GM23338 (cell line): Measurements from ENCODE around the gene TYRO3. TPM values are rescaled to one million over a fixed set of nuclear protein-coding genes. Genes with fewer than 3 reads are reported as not detected.
"Not testable (repeated sequence)": the region's sequence is repeated elsewhere in the genome, so short reads cannot be mapped to it uniquely, and the experiment has no call there.

ENCODE experiments used
- ATAC-seq: fragments of 200-7000 bp; cut with Tn5 transposase; 3 replicates; pipeline ENCODE4 v1.9.1; 2020
- DNase-seq: peaks from one replicate; pipeline ENCODE4 v3.0.0-alpha.2; 2015; ENCODE audit warnings: low spot score
- H2AFZ ChIP-seq: fragments of 200-600 bp; sonication (generic); 2 replicates; pipeline ENCODE4 v1.8.0; 2016; ENCODE audit warnings: antibody characterized with exemption, mild to moderate bottlenecking, moderate library complexity
- H3F3A ChIP-seq: fragments of 200-600 bp; sonication (generic); replicated peaks from 2 replicates; pipeline ENCODE4 v1.8.0; 2017; ENCODE audit warnings: antibody characterized with exemption, mixed run types, low read depth
- H3K27ac ChIP-seq: fragments of 200-600 bp; sonication (generic); 2 replicates; pipeline ENCODE4 v1.6.1; 2016; ENCODE audit warnings: low read depth
- H3K27me3 ChIP-seq: fragments of 200-600 bp; sonication (generic); 2 replicates; pipeline ENCODE4 v1.8.0; 2016; ENCODE audit warnings: mild to moderate bottlenecking, mixed run types, moderate library complexity; ENCODE audit not compliant: insufficient read depth
- H3K36me3 ChIP-seq: fragments of 200-600 bp; sonication (generic); 2 replicates; pipeline ENCODE4 v1.8.0; 2016; ENCODE audit warnings: mild to moderate bottlenecking; ENCODE audit not compliant: insufficient read depth
- H3K4me1 ChIP-seq: fragments of 200-600 bp; sonication (generic); 2 replicates; pipeline ENCODE4 v1.8.0; 2016; ENCODE audit warnings: mild to moderate bottlenecking, moderate library complexity; ENCODE audit not compliant: insufficient read depth
- H3K4me2 ChIP-seq: fragments of 200-600 bp; sonication (generic); 2 replicates; pipeline ENCODE4 v1.7.1; 2017; ENCODE audit warnings: mixed run types
- H3K4me3 ChIP-seq: fragments of 200-600 bp; sonication (generic); 2 replicates; pipeline ENCODE4 v1.6.1; 2016; ENCODE audit warnings: mixed run types
- H3K79me2 ChIP-seq: fragments of 200-600 bp; sonication (generic); replicated peaks from 2 replicates; pipeline ENCODE4 v1.8.0; 2017; ENCODE audit warnings: mild to moderate bottlenecking; ENCODE audit not compliant: insufficient read depth
- H3K9me2 ChIP-seq: fragments of 200-600 bp; sonication (generic); 2 replicates; pipeline ENCODE4 v1.8.0; 2017; ENCODE audit not compliant: insufficient read depth
- H4K20me1 ChIP-seq: fragments of 200-600 bp; sonication (generic); replicated peaks from 2 replicates; pipeline ENCODE4 v1.8.0; 2017; ENCODE audit warnings: mild to moderate bottlenecking; ENCODE audit not compliant: insufficient read depth
- H3K27ac Mint-ChIP-seq: 2 replicates; pipeline ENCODE4 v1.8.0; 2020; ENCODE audit warnings: inconsistent platforms, mild to moderate bottlenecking, moderate library complexity, mixed read lengths
- H3K27me3 Mint-ChIP-seq: 3 replicates; pipeline ENCODE4 v1.8.0; 2022; ENCODE audit warnings: low read depth, mild to moderate bottlenecking, moderate library complexity, mixed read lengths, inconsistent platforms; ENCODE audit not compliant: insufficient read depth, poor library complexity
- H3K36me3 Mint-ChIP-seq: 3 replicates; pipeline ENCODE4 v1.8.0; 2021; ENCODE audit warnings: low read depth, mild to moderate bottlenecking, inconsistent platforms, moderate library complexity, mixed read lengths
- H3K4me1 Mint-ChIP-seq: 3 replicates; pipeline ENCODE4 v1.8.0; 2020; ENCODE audit warnings: mild to moderate bottlenecking, inconsistent platforms, mixed read lengths
- H3K4me3 Mint-ChIP-seq: 3 replicates; pipeline ENCODE4 v1.8.0; 2021; ENCODE audit warnings: moderate library complexity, mild to moderate bottlenecking, inconsistent platforms, mixed read lengths
- H3K9me3 Mint-ChIP-seq: 3 replicates; pipeline ENCODE4 v1.8.0; 2020; ENCODE audit warnings: moderate library complexity, mild to moderate bottlenecking, inconsistent platforms, mixed read lengths
- EZH2 ChIP-seq: fragments of 200-600 bp; sonication (generic); IDR thresholded peaks from one replicate; pipeline ENCODE4 v1.8.0; 2017; ENCODE audit warnings: antibody characterized with exemption, mild to moderate bottlenecking, low read depth; ENCODE audit not compliant: unreplicated experiment
- polyA plus RNA-seq: library from polyadenylated mRNA; unstranded; fragments of >200 nt; fragmentation: Nextera tagmentation; extraction: Ambion mirVana; gene quantifications from 2 replicates; pipeline ENCODE4 v1.2.1, GENCODE V29; 2016
- total RNA-seq: library from RNA; depleted of rRNA; stranded (reverse); fragments of >200 nt; shearing (Covaris generic); gene quantifications from 2 replicates; pipeline ENCODE4 v1.2.3, GENCODE V29; 2014
- TF ChIP-seq, protein P1 (sequence below), 2 experiments: fragments of 200-600 bp in 1 of 2; sonication (generic) in 1 of 2; conservative IDR thresholded peaks; 2 replicates each; pipeline versions ENCODE4 v1.5.1 to v1.6.1; 2016 to 2017; ENCODE audit warnings: antibody characterized with exemption in 2 of 2, low read depth in 2 of 2, mild to moderate bottlenecking in 2 of 2, moderate library complexity in 1 of 2

Gene TYRO3
- total and polyA plus RNA-seq, 2 experiments from 2014 or later: 32.6 to 61.0 TPM

DNA sequence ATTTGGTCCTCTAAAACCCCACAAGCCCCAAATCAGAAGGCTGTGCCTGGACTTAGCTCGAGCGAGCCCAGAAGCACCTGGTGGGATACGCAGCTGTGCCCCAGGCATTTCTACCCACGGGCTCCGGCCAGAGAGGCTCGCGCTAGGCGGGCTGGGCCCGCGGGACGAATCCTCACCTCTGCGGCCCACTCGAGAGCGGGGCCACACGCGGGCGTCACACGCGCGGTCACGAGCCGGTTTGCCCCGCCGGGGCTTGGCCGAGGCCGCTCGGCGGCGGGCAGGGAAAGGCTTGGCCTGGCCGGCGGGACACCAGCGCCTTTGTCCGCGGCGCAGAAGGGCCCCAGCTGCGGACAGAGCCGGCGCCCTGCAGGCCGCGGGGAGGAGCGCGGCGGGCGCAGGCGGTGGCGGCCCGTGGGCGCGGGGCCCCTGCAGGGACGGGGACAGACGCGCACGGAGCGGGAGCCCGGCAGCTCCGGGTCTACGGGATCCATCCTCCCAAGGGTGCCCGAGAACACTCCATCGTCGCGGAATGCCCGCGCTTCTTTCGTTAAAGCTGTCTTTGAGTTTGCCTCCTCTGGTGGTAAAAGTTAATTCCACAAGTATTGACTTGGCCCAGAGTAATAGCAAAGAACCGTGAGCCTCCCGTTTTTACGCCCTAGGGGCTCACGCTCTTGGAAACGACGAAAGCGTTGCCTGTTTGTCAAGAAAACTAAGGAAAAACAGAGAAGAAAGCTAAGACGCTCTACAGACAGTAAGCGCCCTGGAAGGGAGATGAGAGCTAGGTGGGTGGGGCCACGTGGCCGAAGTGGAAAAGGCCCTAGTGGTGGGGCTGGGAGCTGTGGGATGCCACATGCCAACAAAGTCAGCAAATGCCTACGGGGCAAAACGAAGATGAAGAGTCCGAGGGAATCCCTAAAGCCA, 26.4 kb downstream of the TYRO3 start:
- Histone ChIP-seq H4K20me1 (no peaks in the 10 kb centered on the region), H3K9me2 (peaks cover 7% of the 10 kb centered on the region), H3F3A (peaks cover 6% of the 10 kb centered on the region; the same call in 1 of the 2 replicates), H3K4me2 (peak overlapping the region; percentile 79), H3K36me3 (no peaks in the 10 kb centered on the region), H3K27me3 (peaks cover 10% of the 10 kb centered on the region; the same call in 1 of the 2 replicates), H3K4me1 (peaks cover 5% of the 10 kb centered on the region; the same call in 1 of the 2 replicates), H2AFZ (peak overlapping the region; percentile 86), H3K27ac (no peak overlapping the region), H3K4me3 (peak overlapping the region; percentile 61), H3K79me2 (no peaks in the 10 kb centered on the region)
- no peak overlapping the region for H3K27ac Mint-ChIP-seq
- DNase-seq (peak; percentile 83), ATAC-seq (peak; percentile 82)
- H3K36me3 Mint-ChIP-seq: no peaks in the 10 kb centered on the region; the same call in 2 of the 3 replicates
- TF ChIP-seq, protein P1, sequence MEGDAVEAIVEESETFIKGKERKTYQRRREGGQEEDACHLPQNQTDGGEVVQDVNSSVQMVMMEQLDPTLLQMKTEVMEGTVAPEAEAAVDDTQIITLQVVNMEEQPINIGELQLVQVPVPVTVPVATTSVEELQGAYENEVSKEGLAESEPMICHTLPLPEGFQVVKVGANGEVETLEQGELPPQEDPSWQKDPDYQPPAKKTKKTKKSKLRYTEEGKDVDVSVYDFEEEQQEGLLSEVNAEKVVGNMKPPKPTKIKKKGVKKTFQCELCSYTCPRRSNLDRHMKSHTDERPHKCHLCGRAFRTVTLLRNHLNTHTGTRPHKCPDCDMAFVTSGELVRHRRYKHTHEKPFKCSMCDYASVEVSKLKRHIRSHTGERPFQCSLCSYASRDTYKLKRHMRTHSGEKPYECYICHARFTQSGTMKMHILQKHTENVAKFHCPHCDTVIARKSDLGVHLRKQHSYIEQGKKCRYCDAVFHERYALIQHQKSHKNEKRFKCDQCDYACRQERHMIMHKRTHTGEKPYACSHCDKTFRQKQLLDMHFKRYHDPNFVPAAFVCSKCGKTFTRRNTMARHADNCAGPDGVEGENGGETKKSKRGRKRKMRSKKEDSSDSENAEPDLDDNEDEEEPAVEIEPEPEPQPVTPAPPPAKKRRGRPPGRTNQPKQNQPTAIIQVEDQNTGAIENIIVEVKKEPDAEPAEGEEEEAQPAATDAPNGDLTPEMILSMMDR (conservative IDR thresholded peaks at IDR 0.05; ENCODE audit: low read depth in 2 of 2): peak; percentile 2 to 30; a peak in 2 of 4 replicates
- TF ChIP-seq EZH2: no peak
- H3K4me3 Mint-ChIP-seq: peak overlapping the region; percentile 70
- no peaks in the 10 kb centered on the region for H3K9me3 Mint-ChIP-seq
- peaks cover 15% of the 10 kb centered on the region for H3K4me1 Mint-ChIP-seq
- peaks cover 13% of the 10 kb centered on the region for H3K27me3 Mint-ChIP-seq

DNA sequence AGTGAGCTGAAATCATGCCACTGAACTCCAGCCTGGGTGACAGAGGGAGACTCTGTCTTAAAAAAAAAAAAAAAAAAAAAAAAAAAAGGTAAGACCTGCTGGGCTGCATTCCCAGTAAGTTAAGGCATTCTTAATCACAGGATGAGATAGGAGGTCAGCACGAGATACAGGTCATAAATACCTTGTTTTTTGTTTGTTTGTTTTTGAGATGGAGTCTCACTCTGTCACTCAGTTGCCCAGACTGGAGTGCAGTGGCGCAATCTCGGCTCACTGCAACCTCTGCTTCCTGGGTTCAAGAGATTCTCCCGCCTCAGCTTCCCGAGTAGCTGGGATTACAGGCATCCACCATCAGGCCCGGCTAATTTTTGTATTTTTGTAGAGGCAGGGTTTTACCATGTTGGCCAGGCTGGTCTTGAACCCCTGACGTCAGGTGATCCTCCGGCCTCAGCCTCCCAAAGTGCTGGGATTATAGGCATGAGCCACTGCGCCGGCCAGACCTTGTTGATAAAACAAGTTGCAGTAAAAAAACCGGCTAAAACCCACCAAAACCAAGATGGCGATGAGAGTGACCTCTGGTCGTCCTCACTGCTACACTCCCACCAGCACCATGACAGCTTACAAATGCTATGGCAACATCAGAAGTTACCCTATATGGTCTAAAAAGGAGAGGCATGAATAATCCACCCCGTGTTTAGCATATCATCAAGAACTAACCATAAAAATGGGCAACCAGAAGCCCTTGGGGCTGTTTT, 27.7 kb downstream of the TYRO3 start:
- not testable (repeated sequence) for H3K27ac ChIP-seq, H3K9me3 Mint-ChIP-seq, H4K20me1 ChIP-seq, H3K27me3 ChIP-seq, H3K4me3 Mint-ChIP-seq, H2AFZ ChIP-seq, ATAC-seq, H3K36me3 ChIP-seq, H3K79me2 ChIP-seq, H3K4me2 ChIP-seq, DNase-seq, H3K4me3 ChIP-seq, H3F3A ChIP-seq, H3K9me2 ChIP-seq, H3K27ac Mint-ChIP-seq, H3K36me3 Mint-ChIP-seq, H3K4me1 ChIP-seq
- Mint-ChIP-seq H3K4me1 (peaks cover 12% of the 10 kb centered on the region), H3K27me3 (peaks cover 13% of the 10 kb centered on the region)

DNA sequence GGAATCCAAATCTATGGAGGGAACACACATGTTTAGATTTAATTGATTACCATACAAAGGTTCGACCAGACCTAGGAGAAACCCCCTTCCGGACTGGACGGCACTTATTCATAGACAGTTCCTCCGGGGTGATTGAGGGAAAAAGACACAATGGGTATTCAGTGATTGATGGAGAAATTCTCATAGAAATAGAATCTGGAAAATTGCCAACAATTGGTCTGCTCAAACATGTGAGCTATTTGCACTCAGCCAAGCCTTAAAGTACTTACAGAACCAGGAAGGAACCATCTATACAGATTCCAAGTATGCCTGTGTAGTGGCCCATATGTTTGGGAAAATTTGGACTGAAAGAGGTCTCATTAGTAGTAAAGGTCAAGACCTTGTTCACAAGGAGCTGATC, 30.0 kb downstream of the TYRO3 start:
- H3K27me3 ChIP-seq, H3K9me3 Mint-ChIP-seq, H3K36me3 Mint-ChIP-seq, H3K27ac ChIP-seq, H3K27ac Mint-ChIP-seq, DNase-seq, H2AFZ ChIP-seq, H3K4me3 Mint-ChIP-seq, H3K4me2 ChIP-seq, H3K36me3 ChIP-seq, H3F3A ChIP-seq, H3K4me1 ChIP-seq, H3K79me2 ChIP-seq, H4K20me1 ChIP-seq, H3K9me2 ChIP-seq, ATAC-seq, H3K4me3 ChIP-seq, H3K27me3 Mint-ChIP-seq: not testable (repeated sequence)
- peaks cover 12% of the 10 kb centered on the region for H3K4me1 Mint-ChIP-seq

DNA sequence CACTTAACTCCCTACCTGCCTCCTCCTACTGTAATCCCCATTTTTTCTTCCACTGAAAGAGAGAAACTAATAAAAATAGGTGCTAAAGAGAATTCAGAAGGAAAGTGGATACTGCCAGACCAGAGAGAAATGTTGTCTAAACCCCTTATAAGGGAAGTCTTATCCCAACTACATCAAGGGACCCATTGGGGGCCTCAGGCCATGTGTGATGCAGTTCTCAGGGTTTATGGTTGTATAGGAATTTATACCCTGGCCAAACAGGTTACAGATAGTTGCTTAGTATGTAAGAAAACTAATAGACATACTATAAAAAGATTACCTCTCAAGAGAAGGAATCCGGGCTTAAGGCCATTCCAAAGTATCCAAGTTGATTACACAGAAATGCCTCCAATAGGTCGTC, 30.6 kb downstream of the TYRO3 start:
- not testable (repeated sequence) for H3K36me3 Mint-ChIP-seq, H3K4me3 ChIP-seq, H3K27me3 ChIP-seq, H3K27ac ChIP-seq, DNase-seq, H3K27ac Mint-ChIP-seq, H3K4me3 Mint-ChIP-seq, H4K20me1 ChIP-seq, H3K36me3 ChIP-seq, H3K9me3 Mint-ChIP-seq, H3F3A ChIP-seq, H3K4me1 Mint-ChIP-seq, H3K4me1 ChIP-seq, H3K4me2 ChIP-seq, ATAC-seq, H3K27me3 Mint-ChIP-seq, H3K79me2 ChIP-seq, H2AFZ ChIP-seq, H3K9me2 ChIP-seq

DNA sequence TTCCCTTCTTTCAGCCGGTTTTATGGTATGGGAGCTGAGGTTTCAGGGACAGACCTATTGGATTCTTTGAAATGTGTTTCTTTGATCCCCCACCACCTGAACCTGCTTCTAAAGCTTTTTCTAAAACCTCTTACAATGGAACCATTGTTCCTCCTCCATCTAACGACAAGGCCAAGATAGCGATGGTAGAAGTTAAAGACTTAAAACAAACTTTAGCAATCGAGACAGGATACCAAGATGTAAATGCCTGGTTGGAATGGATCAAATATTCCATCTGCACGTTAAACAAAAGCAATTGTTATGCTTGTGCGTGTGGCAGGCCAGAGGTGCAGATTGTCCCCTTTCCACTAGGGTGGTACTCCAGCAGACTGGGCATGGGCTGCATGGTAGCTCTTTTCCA, 32.2 kb downstream of the TYRO3 start:
- not testable (repeated sequence) for H3K27ac Mint-ChIP-seq, H3K4me3 ChIP-seq, H3K36me3 Mint-ChIP-seq, H3K36me3 ChIP-seq, H3K79me2 ChIP-seq, DNase-seq, H3K4me1 Mint-ChIP-seq, H3K27me3 ChIP-seq, H3K27ac ChIP-seq, H3K9me2 ChIP-seq, H3K27me3 Mint-ChIP-seq, H3K4me2 ChIP-seq, H3K9me3 Mint-ChIP-seq, H3F3A ChIP-seq, ATAC-seq, H3K4me1 ChIP-seq, H2AFZ ChIP-seq, H3K4me3 Mint-ChIP-seq, H4K20me1 ChIP-seq
